ENCODE measurements around the gene LHX3. TPM values are rescaled to one million over a fixed set of nuclear protein-coding genes. Genes with fewer than 3 reads are reported as not detected.

LHX3 gene
- total RNA-seq, 1 donor from 2014 or later: not detected

DNA sequence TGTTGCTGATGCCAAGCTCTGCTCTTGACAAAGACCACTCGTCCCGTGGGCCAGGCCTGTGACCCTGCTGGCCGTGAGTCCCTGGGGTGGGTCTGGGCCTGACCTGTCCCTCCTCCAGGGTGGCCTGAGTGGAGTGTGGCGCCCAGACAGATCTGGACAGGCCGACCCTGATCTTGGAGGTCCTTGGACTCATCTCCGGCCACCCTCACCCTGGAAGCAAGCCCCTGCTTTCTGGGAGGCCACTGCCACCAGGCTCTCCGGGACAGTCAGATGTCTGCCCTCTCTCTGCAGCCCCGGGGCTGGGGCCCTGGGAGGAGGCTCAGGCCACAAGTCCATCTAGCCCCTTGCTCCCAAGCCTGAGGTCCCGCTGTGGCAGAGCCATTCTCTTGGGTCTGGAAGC lies 55.1 kb downstream of the LHX3 start:
- H3K4me3 ChIP-seq (ENCODE audit: low read depth, low read length): no peak overlapping the region
- TF ChIP-seq, protein P1, sequence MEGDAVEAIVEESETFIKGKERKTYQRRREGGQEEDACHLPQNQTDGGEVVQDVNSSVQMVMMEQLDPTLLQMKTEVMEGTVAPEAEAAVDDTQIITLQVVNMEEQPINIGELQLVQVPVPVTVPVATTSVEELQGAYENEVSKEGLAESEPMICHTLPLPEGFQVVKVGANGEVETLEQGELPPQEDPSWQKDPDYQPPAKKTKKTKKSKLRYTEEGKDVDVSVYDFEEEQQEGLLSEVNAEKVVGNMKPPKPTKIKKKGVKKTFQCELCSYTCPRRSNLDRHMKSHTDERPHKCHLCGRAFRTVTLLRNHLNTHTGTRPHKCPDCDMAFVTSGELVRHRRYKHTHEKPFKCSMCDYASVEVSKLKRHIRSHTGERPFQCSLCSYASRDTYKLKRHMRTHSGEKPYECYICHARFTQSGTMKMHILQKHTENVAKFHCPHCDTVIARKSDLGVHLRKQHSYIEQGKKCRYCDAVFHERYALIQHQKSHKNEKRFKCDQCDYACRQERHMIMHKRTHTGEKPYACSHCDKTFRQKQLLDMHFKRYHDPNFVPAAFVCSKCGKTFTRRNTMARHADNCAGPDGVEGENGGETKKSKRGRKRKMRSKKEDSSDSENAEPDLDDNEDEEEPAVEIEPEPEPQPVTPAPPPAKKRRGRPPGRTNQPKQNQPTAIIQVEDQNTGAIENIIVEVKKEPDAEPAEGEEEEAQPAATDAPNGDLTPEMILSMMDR (IDR thresholded peaks at IDR 0.05; ENCODE audit: insufficient read depth, low read length, severe bottlenecking): no peak
- H3K36me3 ChIP-seq (ENCODE audit: control insufficient read depth, insufficient read depth, low read length): no peaks in the 10 kb centered on the region
- no peak for DNase-seq (ENCODE audit: low read depth)
- FAIRE-seq: no peak
- H3K27me3 ChIP-seq (ENCODE audit: control insufficient read depth, insufficient read depth, low read length): peaks cover 11% of the 10 kb centered on the region

DNA sequence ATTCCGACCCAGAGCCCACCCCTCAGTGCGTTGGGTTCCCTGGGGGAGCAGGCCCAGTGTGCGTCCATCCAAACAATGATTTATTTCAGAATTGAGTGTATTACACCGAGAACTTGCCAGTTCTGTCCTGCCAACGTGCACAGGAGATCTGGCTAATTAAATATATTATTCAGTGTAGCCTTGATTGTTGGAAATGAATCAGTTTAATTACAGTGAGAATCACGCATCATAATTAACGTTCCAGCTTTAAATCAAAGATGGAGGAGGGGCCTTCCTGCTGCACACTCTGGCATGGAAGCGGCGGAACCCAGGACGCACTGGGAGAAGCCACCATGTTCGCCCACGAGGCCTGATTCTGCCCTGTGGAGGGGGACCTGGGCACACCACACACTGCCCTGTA lies 55.6 kb downstream of the LHX3 start:
- H3K27me3 ChIP-seq (ENCODE audit: control insufficient read depth, insufficient read depth, low read length): peaks cover 11% of the 10 kb centered on the region
- FAIRE-seq (no peak), DNase-seq (ENCODE audit: low read depth) (no peak)
- H3K36me3 ChIP-seq (ENCODE audit: control insufficient read depth, insufficient read depth, low read length): no peaks in the 10 kb centered on the region
- TF ChIP-seq, protein P1 (IDR thresholded peaks at IDR 0.05; ENCODE audit: insufficient read depth, low read length, severe bottlenecking): no peak
- no peak overlapping the region for H3K4me3 ChIP-seq (ENCODE audit: low read depth, low read length)

DNA sequence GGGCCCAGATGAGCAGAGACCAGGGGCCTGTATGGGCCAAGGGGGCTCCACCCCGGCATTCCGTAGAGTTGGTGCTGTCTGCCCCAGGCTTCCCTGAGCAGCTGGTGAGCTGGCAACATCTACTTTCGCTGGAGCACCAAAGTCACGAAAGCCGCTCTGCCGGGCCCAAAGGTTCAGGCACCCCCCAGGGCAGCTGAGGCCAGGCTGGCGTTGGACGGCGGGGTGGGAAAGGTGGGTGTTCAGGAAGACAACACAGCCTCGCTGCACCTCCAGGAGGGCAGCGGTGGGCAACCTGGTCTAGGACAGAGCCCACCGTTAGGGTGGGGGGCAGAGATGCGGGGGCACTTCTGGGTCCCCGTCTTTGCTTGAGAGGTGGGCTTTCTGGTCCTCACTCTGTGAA lies 56.2 kb downstream of the LHX3 start:
- Histone ChIP-seq H3K36me3 (ENCODE audit: control insufficient read depth, insufficient read depth, low read length) (no peaks in the 10 kb centered on the region), H3K27me3 (ENCODE audit: control insufficient read depth, insufficient read depth, low read length) (peaks cover 11% of the 10 kb centered on the region), H3K4me3 (ENCODE audit: low read depth, low read length) (no peak overlapping the region)
- TF ChIP-seq, protein P1 (IDR thresholded peaks at IDR 0.05; ENCODE audit: insufficient read depth, low read length, severe bottlenecking): no peak
- FAIRE-seq: no peak
- DNase-seq (ENCODE audit: low read depth): no peak

DNA sequence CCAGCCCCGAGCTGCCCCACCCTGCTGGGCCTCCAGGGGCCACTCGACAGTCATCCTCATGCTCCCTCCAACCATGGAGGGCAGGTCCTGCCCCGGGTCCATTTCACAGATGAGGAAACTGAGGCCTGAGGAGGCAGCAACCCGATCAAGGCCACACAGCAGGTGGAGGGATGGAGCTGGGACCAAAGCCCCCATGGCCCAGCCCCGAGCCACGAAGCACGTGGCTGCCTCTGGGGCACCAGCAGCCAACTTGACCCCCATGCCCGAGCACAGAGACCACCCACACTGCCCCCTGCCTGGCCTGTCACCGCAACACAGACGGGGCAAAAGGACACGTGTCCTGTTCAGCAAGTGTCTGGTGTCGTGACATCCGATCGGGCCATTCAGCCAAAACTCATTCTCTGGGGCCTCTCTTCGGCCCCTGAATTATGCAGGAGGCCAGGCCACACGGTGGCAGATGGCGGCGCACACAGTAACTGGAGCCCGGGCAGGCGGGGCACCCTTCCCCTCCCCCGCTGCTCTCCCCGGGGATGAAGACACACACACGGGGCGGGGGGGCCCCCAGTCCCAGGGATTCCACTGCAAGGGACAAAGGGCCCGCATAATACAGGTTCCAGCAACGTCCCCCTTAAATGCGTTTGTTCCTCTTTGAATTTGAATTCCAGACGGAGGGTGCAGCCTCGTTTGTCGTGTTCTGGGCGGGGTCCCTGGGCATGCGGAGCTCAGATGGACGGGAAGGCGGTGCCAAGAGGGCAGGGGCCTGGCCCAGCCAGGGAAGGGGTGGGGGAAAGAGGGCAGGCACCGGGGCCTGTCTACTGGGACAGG lies 56.8 kb downstream of the LHX3 start:
- TF ChIP-seq, protein P1 (IDR thresholded peaks at IDR 0.05; ENCODE audit: insufficient read depth, low read length, severe bottlenecking): no peak
- FAIRE-seq (no peak), DNase-seq (ENCODE audit: low read depth) (no peak)
- no peak overlapping the region for H3K4me3 ChIP-seq (ENCODE audit: low read depth, low read length)
- peaks cover 11% of the 10 kb centered on the region for H3K27me3 ChIP-seq (ENCODE audit: control insufficient read depth, insufficient read depth, low read length)
- no peaks in the 10 kb centered on the region for H3K36me3 ChIP-seq (ENCODE audit: control insufficient read depth, insufficient read depth, low read length)

DNA sequence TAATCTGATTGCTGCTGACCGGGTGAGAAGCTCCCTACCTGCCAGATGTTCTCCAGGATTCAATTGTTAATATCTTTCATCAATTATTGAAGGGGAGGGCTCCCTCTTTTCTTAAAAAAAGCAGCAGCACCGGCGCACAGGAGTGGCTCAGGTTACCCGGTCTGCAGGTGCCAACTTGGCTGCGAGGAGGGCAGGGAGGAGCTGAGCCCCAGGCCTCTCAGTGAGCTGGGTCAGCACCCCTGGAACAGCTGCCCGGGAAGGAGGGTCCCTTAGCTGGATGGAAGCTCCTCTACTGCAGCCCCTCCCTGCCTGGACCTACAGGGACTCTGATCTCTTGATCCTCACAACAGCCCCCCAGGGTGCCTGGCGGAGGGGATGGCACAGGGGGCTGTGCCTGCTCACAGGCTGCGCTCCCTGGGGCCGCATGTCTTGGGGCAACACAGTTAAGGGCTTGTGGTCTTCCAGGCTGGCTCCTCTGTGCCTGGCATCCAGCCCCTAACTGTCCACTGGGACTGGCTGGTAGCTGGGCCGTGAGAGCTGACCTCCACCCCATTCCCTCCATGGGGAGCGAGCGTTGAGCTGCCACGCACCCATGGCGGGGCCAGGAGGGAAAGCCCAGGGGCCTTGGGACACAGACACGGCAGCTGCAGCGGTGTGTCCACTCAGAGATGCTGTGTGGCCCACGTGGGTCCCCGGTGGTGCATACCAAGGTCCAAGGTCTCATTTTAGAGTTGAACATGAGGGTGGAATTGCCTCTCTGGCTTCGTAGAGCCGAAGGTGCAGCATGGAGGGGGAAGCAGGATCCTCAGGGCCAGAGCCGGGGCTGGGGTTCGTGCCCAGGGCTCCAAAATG lies 57.7 kb downstream of the LHX3 start:
- DNase-seq (ENCODE audit: low read depth) (no peak), FAIRE-seq (no peak)
- Histone ChIP-seq H3K36me3 (ENCODE audit: control insufficient read depth, insufficient read depth, low read length) (no peaks in the 10 kb centered on the region), H3K27me3 (ENCODE audit: control insufficient read depth, insufficient read depth, low read length) (peaks cover 11% of the 10 kb centered on the region), H3K4me3 (ENCODE audit: low read depth, low read length) (no peak overlapping the region)
- TF ChIP-seq, protein P1 (IDR thresholded peaks at IDR 0.05; ENCODE audit: insufficient read depth, low read length, severe bottlenecking): no peak

Other genes with a start within 250 kb of the LHX3 start
- 36.1 and 38.5 TPM in 2 replicates for gene UBAC1, start 243.8 kb downstream of the LHX3 start, total RNA-seq
- gene NACC2, start 109.8 kb downstream of the LHX3 start, total RNA-seq: 7.6 and 14.0 TPM in 2 replicates
- 67.9 and 78.2 TPM in 2 replicates for gene TMEM250, start 86.3 kb downstream of the LHX3 start, total RNA-seq
- 10.6 and 12.1 TPM in 2 replicates for gene QSOX2, start 40.7 kb upstream of the LHX3 start, total RNA-seq
- gene CCDC187, start 99.0 kb upstream of the LHX3 start, total RNA-seq: not detected in 2 replicates
- gene GPSM1, start 122.4 kb upstream of the LHX3 start, total RNA-seq: 12.3 and 13.4 TPM in 2 replicates
- gene DNLZ, start 158.6 kb upstream of the LHX3 start, total RNA-seq: 14.5 and 17.4 TPM in 2 replicates
- gene CARD9, start 168.5 kb upstream of the LHX3 start, total RNA-seq: 0.51 and 0.53 TPM in 2 replicates
- gene SNAPC4, start 195.0 kb upstream of the LHX3 start, total RNA-seq: 3.7 and 3.8 TPM in 2 replicates
- gene ENTR1, start 205.5 kb upstream of the LHX3 start, total RNA-seq: 48.9 and 89.0 TPM in 2 replicates
- 39.2 and 43.2 TPM in 2 replicates for gene PMPCA, start 205.5 kb upstream of the LHX3 start, total RNA-seq
- 2.4 and 3.1 TPM in 2 replicates for gene INPP5E, start 234.7 kb upstream of the LHX3 start, total RNA-seq